Suppressor macrophage (primary cell): ENCODE measurements around the gene RABL3.
A peak's percentile ranks its signal among the peaks of the same experiment; 100 is the strongest.
"Not testable (repeated sequence)": the region's sequence is repeated elsewhere in the genome, so short reads cannot be mapped to it uniquely, and the experiment has no call there.

ENCODE experiments used
- DNase-seq, 4 experiments: peaks; one replicate each; pipeline ENCODE4 v3.0.0-alpha.2; 2020 to 2022

Gene RABL3

DNA sequence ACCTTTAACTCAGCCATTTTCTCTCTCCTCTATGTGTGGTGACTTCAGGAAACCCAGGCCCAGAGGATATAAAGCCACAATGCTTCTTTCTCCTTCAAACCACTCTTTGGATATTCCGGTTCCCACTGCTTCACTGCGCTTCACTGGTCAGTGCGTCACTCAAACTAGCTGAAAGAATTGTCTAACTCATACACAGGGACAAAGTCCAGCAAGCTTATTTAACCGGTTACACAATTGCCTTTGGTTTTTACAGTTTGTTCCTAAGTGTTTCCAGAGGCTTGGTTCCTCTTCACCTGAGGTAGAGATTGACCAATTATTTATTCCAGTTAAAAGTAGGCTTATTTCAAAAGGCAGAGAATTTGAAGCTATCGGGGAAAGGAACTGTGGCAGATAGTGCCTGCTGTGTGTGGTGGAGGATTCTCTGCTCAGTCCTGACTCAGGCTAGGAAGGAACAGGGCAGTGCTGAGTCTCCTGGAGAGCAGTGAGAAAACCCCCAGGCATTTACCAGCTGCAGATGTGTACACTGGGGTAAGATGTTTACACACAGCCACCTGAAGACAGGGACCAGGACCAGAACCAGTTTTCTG lies 60.1 kb downstream of the RABL3 start, which contains the start of gene HGD:
TSS of gene HGD (minus strand) at position 145 of the 587 bp plus-strand sequence. CDS start at position 17, 128 bp downstream.
- DNase-seq = no peak

DNA sequence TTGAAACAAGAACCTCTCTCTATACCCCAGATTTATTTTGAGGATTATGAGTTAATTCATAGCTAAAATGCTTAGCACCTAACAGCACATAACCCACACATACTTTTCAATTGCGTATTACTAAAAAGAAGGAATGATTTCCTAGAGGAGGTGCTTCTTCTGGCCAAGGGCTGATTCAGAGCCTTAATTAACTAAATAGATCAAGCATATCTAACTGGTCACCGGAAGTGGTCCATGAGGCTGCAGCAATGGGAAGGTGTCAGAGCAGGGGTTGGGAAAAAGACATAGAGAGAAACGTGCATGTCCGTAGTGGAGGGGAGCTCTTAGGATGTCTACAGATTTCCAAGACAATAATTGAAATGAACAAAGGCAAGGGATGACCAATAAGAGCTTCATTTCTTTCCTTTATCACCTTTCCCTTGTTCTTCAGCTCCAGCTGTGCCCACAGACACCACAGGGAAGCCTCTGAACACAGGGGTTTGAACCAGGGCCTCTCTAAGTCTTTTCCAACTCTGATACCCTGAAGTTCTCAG lies 60.7 kb downstream of the RABL3 start:
- DNase-seq = no peak

DNA sequence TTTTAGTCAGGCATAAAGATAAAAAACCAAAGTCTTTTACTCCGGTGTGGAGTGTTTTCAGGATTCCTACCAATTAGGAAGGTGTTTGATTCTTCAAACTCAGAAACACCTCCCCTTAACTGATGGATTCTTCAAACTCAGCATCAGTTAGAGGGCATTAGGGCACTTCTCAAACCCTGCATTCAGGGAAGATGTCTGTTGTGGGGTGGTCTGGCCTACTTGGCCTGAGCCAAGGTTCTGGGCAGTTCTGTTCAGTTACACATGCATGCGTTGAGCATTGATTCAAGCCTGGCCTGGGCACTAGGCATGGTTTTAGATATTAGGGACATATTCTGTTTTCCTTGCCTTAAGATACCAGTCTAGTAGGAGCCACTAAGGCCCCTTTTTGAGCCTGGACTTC lies 61.3 kb downstream of the RABL3 start:
- no peak for DNase-seq

DNA sequence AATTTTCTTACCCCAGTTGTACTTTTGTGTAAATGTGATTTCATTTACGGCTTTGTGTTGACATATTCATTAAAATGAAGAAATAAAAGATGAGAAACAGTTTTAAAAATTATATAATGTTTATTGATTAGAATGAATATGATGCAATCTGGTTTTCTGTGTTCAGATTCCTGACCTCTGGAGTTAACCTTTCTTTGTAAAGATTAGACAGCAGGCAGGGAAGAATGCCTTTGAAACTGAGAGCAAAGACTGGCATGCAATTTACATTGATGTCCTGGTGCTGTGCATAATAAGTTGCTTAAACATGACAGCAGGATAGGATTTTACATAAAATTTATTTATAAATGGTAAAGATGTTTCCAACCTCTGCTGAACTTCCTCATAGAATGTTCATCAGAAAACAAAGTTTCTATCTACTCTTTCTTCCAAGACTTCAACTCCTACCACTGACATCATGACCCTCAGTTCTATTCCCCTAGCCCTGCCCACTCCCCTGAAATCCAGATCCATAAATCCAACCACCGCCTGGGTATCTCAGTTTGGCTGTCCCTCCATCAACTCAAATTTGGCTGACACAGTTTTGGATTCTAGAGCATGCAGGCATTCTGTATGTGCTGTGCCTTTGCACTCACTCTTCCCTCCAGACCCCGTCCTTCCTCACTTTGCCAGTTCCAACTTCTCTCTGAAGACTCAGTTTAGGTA lies 62.0 kb downstream of the RABL3 start:
- DNase-seq = no peak

DNA sequence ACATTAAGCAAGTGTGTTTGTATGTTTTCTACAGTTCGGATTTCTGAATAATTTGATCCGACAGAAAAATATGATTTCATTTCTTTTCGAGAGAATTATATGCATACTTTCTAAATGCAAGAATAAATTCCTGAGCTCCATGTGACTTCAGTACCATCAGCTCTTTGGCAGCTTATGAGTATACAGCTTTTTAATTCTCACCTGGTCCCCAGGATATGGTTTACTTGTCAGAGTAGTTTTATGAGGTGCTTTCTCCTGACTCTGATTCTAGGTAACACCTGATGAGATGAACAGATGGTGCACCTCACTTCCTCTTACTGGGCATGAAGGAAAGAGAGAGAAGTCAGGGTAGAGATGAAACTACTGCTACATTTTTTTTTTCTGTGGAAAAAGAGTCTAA lies 63.3 kb downstream of the RABL3 start:
- no peak for DNase-seq

DNA sequence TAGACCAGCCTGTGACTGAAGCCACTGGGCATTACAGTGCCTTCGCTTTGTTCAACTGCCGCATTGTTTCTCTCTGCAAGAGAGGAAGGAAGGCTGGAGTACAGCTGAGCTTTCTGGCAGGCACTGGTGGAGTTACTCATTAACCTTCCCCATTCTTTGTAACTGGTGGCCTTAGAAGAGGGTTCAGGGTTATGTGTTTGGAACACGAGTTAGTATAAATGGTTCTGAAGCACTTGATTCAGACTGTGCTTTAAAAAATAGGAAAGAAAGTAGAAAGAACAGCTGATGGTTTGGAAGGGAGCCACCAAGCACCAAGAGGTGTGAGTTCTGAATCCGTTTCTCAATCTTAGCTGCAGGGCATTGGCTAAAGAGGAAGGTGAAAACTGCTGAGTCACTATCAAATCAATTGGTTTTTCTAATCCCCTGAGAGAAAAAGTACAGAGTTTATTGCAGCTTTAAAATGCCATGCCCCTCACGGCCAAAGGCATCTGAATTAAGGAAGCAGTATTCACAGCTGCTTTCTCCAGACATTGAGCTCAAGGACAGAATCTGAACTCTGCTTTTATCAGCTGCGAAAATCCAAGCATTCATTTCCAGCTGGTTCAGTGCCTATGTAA lies 63.9 kb downstream of the RABL3 start:
- DNase-seq = peak; percentile 52 to 77 (median 72)

DNA sequence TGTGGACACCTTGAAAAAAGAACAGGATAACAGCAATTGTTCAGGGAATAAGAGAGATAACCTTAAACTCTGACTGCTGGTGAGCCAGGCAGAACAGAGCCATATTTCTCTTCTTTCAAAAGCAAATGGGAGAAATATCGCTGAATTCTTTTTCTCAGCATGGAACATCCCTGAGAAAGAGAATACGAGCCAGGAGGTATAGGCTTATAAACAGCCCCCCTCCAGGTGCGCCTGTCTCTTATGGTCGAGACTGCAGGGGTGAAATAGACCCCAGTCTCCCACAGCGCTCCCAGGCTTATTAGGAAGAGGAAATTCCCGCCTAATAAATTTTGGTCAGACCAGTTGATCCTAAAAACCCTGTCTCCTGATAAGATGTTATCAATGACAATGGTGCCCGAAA lies 65.1 kb downstream of the RABL3 start:
- not testable (repeated sequence) for DNase-seq

DNA sequence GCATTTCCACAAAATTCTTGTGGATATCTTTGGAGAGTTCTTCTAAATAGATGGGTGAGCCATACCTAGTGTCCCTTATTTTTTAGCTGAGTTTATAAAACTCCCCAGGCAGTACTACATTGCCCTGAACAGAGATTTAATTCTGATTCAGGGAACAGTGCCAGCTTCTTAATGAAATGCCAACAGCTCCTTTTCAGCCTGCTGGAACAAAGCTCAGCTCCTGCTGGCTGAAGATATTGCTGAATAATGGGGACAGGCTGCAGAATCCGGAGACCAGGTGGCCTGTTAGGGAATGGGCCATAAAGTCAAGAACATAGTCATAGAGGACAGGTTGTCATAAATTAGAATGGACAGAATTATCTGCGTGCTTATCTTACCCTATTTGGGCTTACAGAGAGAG lies 69.2 kb downstream of the RABL3 start:
- no peak for DNase-seq

DNA sequence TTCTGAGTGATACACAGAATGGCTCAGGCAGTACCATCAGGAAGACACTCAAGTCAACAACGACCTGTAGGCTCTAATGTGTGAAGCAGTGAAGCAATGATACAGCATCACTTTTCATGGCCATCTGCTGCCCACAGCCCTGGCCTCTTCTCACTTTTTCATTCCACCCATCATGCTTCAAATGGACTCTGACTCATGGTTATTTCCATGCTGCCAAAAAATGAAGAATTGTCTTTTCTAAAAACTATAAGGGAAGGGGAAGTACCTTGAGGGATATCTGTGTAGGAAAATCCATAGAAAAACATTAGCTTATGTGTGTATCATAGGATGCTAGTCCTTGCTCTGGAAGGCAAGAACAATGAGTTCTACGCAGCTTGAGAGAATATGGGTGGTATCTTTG lies 71.7 kb downstream of the RABL3 start:
- DNase-seq = peak in 1 of 4 experiments; percentile 31

DNA sequence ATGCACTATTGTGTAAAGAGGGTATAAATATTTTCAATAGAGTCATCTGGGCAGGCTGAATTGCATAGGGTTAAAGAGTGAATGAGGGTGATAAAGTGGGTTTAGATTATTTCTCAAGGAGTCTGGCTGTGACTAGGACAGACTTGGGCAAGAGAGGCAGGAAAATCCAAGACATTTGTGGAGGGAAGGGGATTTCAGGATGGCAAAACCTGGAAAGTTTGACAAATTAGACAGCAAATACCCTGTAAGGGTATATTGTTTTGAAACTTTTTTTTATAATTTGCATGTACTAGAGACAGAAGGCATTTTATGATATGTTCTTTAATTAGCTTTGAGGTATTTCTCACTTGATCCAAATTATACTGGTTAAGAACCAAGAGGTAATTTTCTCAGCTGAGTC lies 77.4 kb downstream of the RABL3 start:
- no peak for DNase-seq

DNA sequence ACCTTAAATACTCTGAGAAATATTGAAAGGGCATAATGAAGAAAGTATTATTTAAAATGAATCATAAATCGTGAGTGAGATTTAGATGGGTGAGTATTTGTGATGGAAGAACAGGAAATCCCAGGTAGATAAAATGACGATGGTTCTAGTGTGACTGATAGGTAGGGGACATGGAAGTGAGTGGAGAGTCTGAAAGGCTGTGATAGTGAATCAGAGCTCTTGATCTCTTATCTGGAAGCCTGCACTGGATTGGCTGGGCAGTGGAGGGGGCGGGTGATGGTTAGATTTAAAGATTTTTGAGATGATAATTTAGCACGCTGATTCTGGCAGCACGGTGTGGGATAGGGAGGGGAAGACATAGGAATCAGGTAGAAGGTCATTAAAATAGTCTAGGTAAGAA lies 80.4 kb downstream of the RABL3 start:
- DNase-seq = no peak

DNA sequence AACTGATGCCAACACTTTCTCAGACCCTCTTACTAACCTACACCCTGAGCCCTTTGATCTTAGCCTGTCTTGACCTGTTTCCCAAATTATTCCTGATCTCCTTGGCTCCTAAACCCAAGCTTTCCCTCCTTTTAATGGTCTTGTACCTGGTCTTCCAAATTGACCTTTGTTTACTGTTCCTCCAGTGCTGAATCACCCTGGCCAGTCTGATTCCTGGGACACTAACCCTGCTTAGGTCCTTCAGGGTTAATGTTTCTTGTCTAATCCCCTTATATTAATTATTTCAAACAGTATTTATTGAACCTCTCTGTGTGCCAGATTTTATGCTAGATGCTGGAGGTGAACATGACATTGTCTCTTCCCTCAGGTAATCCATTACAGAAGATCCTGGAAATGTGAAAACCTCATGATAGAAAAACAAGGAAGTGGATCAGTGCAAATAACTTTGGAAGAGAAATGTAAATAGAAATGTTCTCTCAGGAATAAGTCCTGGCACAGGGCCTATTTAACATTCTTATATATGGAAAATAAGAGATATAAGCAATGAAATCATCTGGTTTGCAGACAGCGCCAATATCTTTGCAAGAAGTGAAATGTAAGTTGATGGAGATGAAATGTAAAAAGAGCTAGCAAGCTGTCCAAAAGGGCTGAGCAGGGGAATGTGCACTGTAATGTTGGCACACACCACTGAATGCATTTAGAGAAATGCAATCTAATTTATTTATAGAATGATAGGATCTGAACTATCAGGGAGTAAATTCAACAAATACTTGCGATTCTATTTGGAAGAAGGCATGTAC lies 81.0 kb downstream of the RABL3 start:
- no peak for DNase-seq

DNA sequence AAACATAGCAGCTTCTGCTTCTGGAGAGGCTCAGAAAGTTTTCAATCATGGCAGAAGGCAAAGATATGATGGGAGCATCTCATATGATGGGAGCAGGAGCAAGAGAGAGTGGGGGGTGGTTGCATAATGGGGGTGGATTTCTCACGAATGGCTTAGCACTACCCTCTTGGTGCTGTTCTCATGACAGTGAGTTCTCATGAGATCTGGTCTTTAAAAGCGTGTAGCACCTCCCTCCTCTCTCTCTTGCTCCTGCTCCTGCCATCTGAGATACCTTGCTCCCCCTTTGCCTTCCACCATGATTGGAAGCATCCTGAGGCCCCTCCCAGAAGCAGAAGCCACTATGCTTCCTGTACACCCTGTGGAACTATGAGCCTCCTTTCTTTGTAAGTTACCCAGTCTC lies 82.5 kb downstream of the RABL3 start:
- DNase-seq = no peak

DNA sequence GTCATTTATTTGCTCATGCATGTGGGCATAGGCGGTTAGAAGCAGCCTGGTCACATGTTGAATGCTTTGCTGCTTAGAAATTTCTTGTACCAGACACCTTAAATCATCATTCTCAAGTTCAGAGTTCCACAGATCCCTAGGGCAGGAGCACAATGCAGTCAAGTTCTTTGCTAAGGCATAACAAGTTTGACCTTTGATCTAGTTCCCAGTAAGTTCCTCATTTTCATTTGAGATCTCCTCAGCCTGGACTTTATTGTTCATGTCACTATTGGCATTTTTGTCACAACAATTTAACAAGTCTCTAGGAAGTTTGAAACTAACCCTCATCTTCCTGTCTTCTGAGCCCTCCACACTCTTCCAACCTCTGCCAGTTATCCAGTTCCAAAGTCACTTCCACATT lies 83.0 kb downstream of the RABL3 start:
- DNase-seq = peak; percentile 19 to 69 (median 44)

DNA sequence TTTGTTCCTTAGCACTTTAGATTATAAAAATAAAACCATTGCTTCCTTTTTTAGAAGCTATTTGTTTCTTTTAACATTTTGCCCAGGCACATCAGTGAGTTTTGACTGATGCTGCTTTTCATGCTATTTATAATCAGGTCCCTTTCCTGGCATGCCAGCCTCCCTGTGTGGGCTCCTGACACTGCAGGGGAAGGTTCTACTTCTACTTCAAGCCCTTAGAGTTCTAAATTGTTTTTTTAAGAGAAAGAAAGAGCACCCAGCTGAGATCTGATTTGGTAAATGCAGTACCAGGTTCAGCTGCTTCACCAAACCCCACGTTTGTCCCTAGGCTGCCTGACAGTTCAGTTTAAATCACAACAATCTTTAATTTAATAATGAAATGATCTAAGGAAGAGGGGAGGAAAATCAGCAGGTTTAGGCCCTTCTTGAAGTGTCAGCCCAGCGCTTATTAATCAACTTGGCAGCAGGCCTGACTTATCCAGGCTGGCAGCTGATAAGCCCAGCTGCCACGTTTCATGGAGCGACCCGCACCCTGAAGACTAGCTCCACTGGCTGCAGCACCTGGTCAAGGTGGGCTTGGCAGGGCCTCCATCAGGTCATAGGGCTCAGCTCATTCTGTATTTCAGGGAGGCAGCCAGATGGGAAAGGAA lies 89.3 kb downstream of the RABL3 start:
- no peak for DNase-seq

DNA sequence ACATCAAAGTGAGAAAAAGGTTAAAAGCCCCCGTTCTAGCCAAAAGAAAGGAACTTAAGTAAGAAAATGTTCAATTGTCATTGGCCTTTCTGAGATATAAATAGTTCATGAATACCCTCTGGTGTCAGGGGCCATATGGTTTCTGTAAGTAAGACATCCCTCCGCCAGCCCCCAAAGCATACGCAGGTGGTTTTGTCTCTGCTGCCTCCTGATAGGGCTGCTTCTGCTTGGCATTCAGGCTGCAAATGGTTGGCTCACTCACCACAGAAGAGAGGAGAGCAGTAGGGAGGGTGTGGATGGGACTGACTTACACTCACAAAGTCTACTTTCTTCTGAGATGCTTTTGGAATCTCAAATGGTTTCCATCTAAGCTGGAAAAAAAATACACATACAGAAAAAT lies 90.0 kb downstream of the RABL3 start:
- no peak for DNase-seq

DNA sequence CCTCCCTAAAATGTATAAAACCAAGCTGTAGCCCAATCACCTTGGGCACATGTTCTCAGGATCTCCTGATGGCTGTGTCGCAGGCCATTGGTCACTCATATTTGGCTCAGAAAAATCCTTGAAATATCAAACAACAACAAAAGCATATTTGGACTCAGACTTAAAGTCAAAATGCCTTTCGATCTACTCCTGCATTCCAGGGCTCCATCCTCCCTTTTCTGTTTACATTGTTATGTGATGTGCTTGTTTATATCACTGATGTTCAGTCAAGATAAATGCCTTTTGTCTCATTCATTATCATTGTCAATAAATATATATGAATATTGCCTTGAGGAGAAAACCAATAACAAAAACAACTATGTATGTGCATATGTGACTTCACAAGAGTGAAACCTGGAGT lies 92.0 kb downstream of the RABL3 start:
- DNase-seq = no peak

DNA sequence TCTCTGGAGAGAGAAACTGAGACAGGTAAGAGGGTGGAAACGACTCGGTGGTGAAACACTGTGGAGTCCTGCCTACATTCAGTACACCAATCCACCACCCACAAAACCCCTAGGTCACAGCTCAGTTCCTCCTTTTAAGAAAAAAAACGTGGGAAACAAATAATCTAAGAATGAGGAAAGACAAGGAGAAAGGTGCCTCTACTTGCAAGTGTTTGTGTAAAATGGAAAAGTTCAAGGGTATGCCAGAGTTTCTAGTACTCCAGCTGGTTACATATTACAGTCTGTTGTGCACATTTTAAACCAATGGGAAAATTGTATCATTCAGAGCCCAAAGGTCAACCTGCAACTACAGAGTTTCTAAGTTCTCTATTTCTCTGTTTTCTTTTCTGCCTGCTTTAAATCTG lies 92.5 kb downstream of the RABL3 start:
- DNase-seq = peak; percentile 19 to 57 (median 52)

DNA sequence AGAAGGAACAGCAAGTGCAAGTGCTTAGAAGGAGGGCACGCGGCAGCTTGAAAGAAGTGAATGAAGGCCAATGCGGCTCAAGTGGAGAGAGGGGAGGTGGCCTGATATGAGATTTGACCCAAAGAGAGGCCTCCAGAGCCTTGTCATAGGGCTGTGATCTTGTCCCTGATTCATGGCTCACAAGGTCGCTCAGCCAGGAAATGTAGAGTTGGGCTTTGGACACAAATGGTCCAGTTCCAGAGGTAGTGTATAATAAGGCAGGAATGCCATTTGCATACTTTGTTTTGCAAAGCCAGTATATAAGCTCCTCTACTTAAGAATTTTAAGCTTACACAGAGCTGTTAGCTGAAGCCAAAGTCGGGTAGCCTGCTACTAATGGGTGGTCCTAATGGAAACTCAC lies 94.0 kb downstream of the RABL3 start:
- DNase-seq = no peak

DNA sequence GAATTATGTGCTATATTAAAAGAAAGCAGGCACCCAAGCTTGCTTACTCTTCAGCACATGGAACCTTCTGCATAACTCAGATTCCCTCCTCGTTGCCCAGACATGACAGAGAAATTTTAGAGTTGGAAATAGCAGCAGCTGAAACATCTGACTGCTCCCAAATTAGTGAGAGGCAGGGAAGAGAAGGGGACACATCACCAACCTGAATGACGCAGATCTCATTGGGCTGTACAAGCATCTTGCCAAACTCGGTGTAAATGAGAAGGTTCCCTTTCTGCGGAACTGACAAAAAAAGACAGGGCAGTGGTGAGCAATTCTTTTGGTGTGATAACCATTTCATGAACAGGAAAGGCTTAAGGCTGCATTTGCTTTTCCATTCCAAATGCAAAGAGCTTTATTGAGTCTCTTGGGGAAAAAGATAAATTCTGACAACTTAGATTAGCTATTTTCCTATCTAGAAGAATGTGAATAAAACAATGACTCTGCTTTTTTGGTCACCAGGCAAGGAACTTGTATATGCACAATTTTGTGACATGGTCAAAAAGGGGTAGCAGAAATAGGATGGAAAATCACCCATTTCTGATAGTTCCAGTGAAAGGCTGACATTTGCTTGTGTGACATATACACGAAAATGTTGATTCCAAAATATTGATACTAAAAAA lies 95.4 kb downstream of the RABL3 start:
- DNase-seq = peak in 2 of 4 experiments; percentile 11 to 23

DNA sequence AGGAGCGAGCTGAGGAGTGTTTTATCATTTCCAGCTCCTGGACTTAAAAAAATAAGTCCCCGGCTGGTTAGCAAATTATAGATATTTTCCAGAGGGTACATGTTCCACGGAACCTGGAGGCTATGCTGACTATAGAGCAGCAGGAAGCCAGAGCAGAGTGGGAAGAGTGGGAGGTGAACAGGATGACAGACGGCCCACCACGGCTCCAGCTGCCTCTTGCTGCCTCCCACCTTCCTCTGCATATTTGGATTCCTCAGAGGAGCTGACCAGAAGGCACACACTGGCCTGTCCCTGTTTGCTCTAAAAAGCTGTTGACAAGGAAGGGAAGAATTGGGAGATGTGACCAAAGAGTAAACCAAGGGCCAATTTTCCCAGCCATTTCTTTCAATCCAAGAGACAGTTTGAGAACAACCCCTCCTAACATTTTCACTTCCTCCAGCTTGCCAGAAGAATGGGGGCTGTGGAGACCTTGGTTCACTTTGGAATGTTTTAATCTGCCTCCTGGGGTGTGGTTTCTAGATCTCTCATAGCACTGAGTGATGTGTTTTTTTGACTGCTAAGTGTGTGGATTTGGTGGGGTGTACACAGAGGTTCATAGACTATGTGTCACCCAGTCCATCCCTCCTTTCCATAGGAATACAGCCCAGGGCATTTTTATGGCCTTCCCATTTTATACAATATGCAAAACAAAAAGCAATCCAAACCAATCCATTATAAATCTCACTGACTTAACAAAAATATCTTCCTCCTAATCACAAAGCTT lies 97.1 kb downstream of the RABL3 start:
- DNase-seq = peak in 3 of 4 experiments; percentile 31 to 50 (median 49)
